Measurements from ENCODE around the gene ZFYVE28.

DNA sequence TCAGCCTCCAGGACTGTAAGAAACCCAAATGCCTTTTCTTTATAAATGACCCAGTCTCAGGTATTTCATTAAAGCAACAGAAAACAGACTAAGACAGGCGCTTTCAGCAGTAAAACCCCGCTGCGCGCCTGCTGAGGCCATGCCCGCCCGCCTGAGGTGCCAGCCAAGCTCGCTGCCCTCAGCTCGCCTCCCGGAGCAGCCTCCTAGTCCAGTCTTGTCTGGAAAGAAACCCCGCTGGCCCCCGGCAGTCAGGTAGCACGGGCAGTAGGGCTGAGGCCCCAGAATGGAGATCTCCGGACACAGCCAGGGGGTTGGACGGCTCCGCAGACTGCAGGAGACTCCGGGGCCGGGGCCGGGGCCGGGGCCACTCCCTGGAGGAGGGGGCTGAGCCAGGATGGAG, 31.7 kb downstream of the ZFYVE28 start:
- TF ChIP-seq, protein P1, sequence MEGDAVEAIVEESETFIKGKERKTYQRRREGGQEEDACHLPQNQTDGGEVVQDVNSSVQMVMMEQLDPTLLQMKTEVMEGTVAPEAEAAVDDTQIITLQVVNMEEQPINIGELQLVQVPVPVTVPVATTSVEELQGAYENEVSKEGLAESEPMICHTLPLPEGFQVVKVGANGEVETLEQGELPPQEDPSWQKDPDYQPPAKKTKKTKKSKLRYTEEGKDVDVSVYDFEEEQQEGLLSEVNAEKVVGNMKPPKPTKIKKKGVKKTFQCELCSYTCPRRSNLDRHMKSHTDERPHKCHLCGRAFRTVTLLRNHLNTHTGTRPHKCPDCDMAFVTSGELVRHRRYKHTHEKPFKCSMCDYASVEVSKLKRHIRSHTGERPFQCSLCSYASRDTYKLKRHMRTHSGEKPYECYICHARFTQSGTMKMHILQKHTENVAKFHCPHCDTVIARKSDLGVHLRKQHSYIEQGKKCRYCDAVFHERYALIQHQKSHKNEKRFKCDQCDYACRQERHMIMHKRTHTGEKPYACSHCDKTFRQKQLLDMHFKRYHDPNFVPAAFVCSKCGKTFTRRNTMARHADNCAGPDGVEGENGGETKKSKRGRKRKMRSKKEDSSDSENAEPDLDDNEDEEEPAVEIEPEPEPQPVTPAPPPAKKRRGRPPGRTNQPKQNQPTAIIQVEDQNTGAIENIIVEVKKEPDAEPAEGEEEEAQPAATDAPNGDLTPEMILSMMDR (IDR thresholded peaks at IDR 0.05) = no peak
- TF ChIP-seq POLR2AphosphoS5 (IDR thresholded peaks at IDR 0.05) = no peak

All from stomach (tissue), 4 donors.